ENCODE data around the gene ENO2. TPM values are rescaled to one million over a fixed set of nuclear protein-coding genes. Genes with fewer than 3 reads are reported as not detected.
A peak's percentile ranks its signal among the peaks of the same experiment; 100 is the strongest.

The ENO2 gene
- total RNA-seq, 2 experiments from 2014 or later, result 106 to 171 TPM

DNA sequence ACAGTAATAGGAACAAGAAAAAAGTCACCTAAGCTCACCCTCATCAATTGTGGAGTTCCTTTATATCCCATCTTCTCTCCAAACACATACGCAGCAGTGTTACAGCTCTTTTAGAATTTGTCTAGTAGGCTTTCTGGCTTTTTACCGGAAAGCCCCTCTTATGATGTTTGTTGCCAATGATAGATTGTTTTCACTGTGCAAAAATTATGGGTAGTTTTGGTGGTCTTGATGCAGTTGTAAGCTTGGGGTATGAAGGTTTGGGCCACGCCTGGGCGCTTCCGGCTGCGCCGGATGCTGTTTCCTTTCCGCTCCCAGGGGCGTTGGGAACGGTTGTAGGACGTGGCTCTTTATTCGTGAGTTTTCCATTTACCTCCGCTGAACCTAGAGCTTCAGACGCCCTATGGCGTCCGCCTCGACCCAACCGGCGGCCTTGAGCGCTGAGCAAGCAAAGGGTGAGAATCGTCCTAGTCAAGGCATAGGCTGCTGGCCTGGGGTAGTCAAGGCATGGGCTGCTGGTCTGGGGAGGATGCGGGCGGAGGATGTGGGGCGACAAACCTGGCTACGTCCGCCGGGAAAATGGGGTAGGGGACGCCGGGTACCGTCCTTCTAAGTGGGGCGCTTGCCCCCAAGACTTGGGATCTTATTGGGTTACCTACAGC lies 29.5 kb downstream of the ENO2 start, which contains the start of the genes C12orf57 and RNU7-1:
TSS of gene C12orf57 (plus strand) at position 301 of the 659 bp plus-strand sequence. CDS start at position 401, 100 bp downstream.
TSS of gene RNU7-1 (plus strand) at position 95 of the 659 bp plus-strand sequence.
- H3K27ac Mint-ChIP-seq, result peak within 1 kb of the TSS; percentile 98
- H3K4me1 Mint-ChIP-seq, result peaks cover 56% of the 10 kb centered on the region
- peaks cover 4% of the 10 kb centered on the region for H3K36me3 Mint-ChIP-seq
- peaks cover 4% of the 10 kb centered on the region for H3K27me3 Mint-ChIP-seq
- CTCF ChIA-PET, result interaction anchor here (0.6 to 17.6 kb wide), 20 partner anchors 9 to 1713 kb away, joined by 3 to 709 read pairs (median 7); partner anchors contain the start of genes C1RL, EMG1, LPCAT3 and PHB2
- ATAC-seq, result peak; percentile 71
- peak within 1 kb of the TSS; percentile 86 for H3K4me3 Mint-ChIP-seq
- DNase-seq, result peak; percentile 93
- no peaks in the 10 kb centered on the region for H3K9me3 Mint-ChIP-seq (ENCODE audit: low read depth)

- H3K4me3 Mint-ChIP-seq, result peak overlapping the region; percentile 86
- H3K4me1 Mint-ChIP-seq, result peaks cover 61% of the 10 kb centered on the region
- H3K27ac Mint-ChIP-seq, result peak overlapping the region; percentile 98
- H3K27me3 Mint-ChIP-seq, result peaks cover 4% of the 10 kb centered on the region
- DNase-seq, result peak; percentile 95
- peak; percentile 50 for ATAC-seq
- H3K36me3 Mint-ChIP-seq, result peaks cover 4% of the 10 kb centered on the region
- no peaks in the 10 kb centered on the region for H3K9me3 Mint-ChIP-seq (ENCODE audit: low read depth)
- CTCF ChIA-PET, result interaction anchor here (0.7 to 17.6 kb wide), 26 partner anchors 8 to 172 kb away, joined by 3 to 709 read pairs (median 6); partner anchors contain the start of genes C1RL, EMG1, ENO2 and LPCAT3
Observed at GRCh38 chr12:6944381-6945186, 30.2 kb downstream of the ENO2 start.

DNA sequence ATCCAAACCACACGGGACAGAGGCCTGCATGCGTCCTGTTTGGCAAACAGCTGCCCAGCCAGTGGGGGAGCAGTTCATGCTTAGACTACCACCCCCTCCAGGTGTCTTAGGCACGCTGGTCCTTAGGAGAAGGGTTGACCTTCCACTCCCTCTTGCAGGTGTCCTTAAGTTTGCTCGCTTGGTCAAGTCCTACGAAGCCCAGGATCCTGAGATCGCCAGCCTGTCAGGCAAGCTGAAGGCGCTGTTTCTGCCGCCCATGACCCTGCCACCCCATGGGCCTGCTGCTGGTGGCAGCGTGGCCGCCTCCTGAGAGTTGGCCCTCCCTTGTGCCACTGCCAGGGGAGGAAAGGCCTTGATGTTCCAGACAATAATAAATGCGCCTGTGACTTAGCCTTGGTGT lies 31.2 kb downstream of the ENO2 start:
- H3K36me3 Mint-ChIP-seq, result peaks cover 4% of the 10 kb centered on the region
- no peaks in the 10 kb centered on the region for H3K9me3 Mint-ChIP-seq (ENCODE audit: low read depth)
- ATAC-seq (no peak), DNase-seq (no peak)
- CTCF ChIA-PET, result interaction anchor here (0.6 to 17.6 kb wide), 17 partner anchors 8 to 167 kb away, joined by 3 to 709 read pairs (median 6); partner anchors contain the start of genes C1RL, EMG1, ENO2 and PHB2
- H3K4me1 Mint-ChIP-seq, result peaks cover 71% of the 10 kb centered on the region
- peaks cover 4% of the 10 kb centered on the region for H3K27me3 Mint-ChIP-seq
- H3K4me3 Mint-ChIP-seq, result peak overlapping the region; percentile 86
- peak overlapping the region; percentile 98 for H3K27ac Mint-ChIP-seq

DNA sequence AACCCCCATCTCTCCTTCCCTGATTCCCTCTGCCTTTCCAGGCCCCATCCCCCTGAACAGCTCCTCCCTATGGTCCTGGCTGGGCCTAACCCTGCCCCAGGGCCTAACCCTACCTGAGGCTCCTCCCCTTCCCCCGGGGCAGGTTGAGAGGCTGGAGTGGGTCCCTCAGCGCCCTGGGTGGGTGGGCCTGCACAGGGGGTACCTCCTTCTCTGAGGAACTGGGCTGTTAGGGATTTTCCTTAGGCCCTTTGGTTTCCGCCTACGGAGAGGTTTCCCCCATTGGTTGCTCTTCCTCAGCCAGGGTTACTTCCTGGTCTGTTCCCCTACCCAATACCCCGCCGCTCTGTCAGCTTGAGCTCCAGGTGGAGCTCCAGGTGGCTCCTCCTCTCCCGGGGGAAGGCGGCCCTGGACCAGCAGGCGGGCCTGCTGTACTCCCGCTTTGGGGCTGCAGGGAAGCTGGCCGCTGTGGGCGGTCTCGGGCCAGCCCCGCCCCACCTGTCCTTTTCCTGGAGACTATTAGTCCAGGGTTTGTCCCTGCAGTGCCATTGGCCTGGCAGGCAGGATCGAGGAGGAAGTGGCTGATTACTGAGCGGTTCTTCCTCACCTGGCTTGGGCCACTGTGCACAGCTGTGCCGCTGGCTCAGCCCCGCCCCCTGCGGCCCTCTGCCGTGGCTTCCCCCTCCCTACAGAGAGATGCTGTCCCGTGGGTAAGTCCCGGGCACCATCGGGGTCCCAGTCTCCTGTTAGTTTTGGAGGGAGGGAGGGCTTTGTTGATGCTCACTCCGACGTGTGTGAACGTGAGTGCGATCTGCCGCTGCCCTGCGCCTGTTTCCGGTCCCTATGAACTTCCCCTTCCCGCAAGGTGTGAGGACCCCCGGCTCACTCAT lies 31.9 kb downstream of the ENO2 start:
- peak; percentile 9 for ATAC-seq
- peak; percentile 78 for DNase-seq
- peaks cover 75% of the 10 kb centered on the region for H3K4me1 Mint-ChIP-seq
- H3K36me3 Mint-ChIP-seq, result peaks cover 4% of the 10 kb centered on the region
- H3K27me3 Mint-ChIP-seq, result peaks cover 4% of the 10 kb centered on the region
- peak overlapping the region; percentile 98 for H3K27ac Mint-ChIP-seq
- H3K9me3 Mint-ChIP-seq (ENCODE audit: low read depth), result no peaks in the 10 kb centered on the region
- H3K4me3 Mint-ChIP-seq, result peak overlapping the region; percentile 86
- CTCF ChIA-PET, result interaction anchor here (0.6 to 17.6 kb wide), 11 partner anchors 8 to 166 kb away, joined by 3 to 709 read pairs (median 25); partner anchors contain the start of genes C1RL, EMG1, PHB2 and SPSB2

- Mint-ChIP-seq H3K36me3 (peaks cover 8% of the 10 kb centered on the region), H3K27me3 (peaks cover 4% of the 10 kb centered on the region), H3K4me1 (peaks cover 75% of the 10 kb centered on the region), H3K9me3 (ENCODE audit: low read depth) (no peaks in the 10 kb centered on the region), H3K4me3 (peak overlapping the region; percentile 86), H3K27ac (peak overlapping the region; percentile 98)
- DNase-seq (no peak), ATAC-seq (no peak)
- CTCF ChIA-PET, result interaction anchor here (1.1 to 17.6 kb wide), 9 partner anchors 13 to 162 kb away, joined by 3 to 709 read pairs (median 36); partner anchors contain the start of genes C1RL, EMG1, PHB2 and SPSB2
Observed at GRCh38 chr12:6946920-6947374, 32.6 kb downstream of the ENO2 start.

DNA sequence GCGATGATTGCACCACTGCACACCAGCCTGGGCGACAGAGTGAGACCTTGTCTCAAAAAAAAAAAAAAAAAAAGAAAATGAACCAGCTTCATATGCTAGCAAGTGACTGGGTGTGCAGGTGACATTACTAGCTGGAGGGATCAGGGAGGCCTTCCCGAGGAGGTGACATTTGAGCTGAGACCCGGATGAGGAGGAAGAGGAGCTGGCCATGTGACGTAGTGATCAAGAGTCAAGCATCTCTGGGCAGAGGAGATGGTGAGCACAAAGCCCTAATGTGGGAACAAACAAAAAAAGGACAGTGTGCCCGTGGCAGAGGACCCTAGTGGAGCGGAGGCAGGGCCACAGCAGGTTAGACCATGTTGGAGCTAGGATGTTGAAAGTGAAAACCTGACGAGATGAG lies 33.2 kb downstream of the ENO2 start:
- peaks cover 14% of the 10 kb centered on the region for H3K36me3 Mint-ChIP-seq
- CTCF ChIA-PET, result interaction anchor here (0.8 to 17.6 kb wide), 7 partner anchors 13 to 165 kb away, joined by 3 to 709 read pairs (median 50); partner anchors contain the start of genes C1RL, EMG1, PHB2 and SPSB2
- DNase-seq (no peak), ATAC-seq (no peak)
- peaks cover 71% of the 10 kb centered on the region for H3K4me1 Mint-ChIP-seq
- H3K9me3 Mint-ChIP-seq (ENCODE audit: low read depth), result no peaks in the 10 kb centered on the region
- peak overlapping the region; percentile 43 for H3K27ac Mint-ChIP-seq
- H3K4me3 Mint-ChIP-seq, result no peak overlapping the region
- H3K27me3 Mint-ChIP-seq, result peaks cover 4% of the 10 kb centered on the region

DNA sequence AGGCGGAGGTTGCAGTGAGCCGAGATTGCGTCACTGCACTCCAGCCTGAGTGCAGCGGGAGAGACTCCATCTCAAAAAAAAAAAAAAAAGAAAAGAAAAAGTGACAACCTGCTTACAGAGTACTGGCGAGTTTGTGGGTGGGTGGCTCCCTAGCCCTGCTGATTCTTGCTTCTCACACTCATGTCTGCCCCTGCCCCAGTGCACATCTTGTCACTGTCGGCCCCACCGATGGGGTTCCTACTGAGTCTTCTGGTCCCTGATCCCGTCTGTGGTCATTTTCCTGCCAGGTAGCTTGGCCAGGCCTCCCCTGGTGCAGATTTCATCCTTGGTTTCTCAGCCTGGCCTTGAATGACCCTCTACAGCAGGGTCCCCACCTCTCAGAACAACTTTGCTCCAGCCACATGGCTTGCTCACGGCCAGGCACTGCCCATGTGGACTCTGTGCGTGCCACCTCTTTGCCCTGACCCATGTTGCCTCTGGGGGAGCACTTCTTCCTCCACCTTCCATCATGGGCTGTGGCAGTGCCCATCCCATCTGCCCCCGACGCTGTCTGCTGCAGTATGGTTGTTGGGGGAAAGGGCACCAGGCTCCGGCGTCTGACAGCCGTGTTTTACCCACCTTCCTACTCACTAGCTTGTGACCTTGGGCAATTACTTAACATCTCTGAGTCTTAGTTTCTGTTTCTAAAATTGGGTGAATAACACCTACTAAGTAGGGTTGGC lies 34.7 kb downstream of the ENO2 start:
- no peak for DNase-seq
- CTCF ChIA-PET, result interaction anchor here (1.8 to 17.6 kb wide), 8 partner anchors 11 to 163 kb away, joined by 5 to 709 read pairs (median 20); partner anchors contain the start of genes C1RL, EMG1, LPCAT3 and PHB2
- no peaks in the 10 kb centered on the region for H3K27me3 Mint-ChIP-seq
- H3K4me3 Mint-ChIP-seq, result peak overlapping the region; percentile 48
- H3K36me3 Mint-ChIP-seq, result peaks cover 20% of the 10 kb centered on the region
- peak overlapping the region; percentile 96 for H3K27ac Mint-ChIP-seq
- H3K9me3 Mint-ChIP-seq (ENCODE audit: low read depth), result no peaks in the 10 kb centered on the region
- ATAC-seq, result no peak
- peaks cover 70% of the 10 kb centered on the region for H3K4me1 Mint-ChIP-seq

GRCh38 chr12:6950401-6950801 lies 36.0 kb downstream of the ENO2 start:
- ATAC-seq (no peak), DNase-seq (peak; percentile 74)
- peaks cover 76% of the 10 kb centered on the region for H3K4me1 Mint-ChIP-seq
- H3K27ac Mint-ChIP-seq, result peak overlapping the region; percentile 96
- CTCF ChIA-PET, result interaction anchor here (1.5 to 17.6 kb wide), 11 partner anchors 10 to 162 kb away, joined by 3 to 709 read pairs (median 13); partner anchors contain the start of genes C1RL, EMG1, LPCAT3 and PHB2
- H3K27me3 Mint-ChIP-seq, result no peaks in the 10 kb centered on the region
- no peaks in the 10 kb centered on the region for H3K9me3 Mint-ChIP-seq (ENCODE audit: low read depth)
- H3K4me3 Mint-ChIP-seq, result peak overlapping the region; percentile 93
- peaks cover 30% of the 10 kb centered on the region for H3K36me3 Mint-ChIP-seq

DNA sequence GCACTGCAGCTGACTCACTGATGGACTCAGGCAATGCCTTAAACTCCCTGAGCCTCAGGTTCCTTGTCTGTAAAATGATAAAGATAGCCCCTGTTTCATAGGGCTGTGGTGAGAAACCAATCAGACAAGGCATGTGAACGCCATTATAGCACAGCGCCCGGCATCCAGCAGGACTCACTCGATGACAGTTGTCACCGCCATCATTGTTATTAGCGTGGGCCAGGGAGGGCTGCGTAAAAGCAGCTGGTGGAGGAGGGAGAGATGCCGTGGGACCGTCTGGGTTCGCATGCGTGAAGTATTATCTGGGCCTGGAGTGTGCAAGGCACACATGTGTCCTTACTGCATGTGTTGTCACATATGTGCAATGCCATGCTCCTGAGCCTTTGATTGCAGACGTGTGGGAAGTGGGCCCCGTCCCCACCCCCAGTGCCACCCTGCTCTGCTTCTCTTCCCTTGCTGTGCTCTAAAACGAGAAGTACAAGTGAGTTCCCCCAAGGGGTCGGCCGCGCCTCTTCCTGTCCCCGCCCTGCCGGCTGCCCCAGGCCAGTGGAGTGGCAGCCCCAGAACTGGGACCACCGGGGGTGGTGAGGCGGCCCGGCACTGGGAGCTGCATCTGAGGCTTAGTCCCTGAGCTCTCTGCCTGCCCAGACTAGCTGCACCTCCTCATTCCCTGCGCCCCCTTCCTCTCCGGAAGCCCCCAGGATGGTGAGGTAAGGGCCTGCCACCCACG lies 36.6 kb downstream of the ENO2 start, which contains the start of gene PTPN6:
TSS of gene PTPN6 (plus strand) at position 546 of the 730 bp plus-strand sequence. CDS start at position 703, 157 bp downstream.
- Mint-ChIP-seq H3K9me3 (ENCODE audit: low read depth) (no peaks in the 10 kb centered on the region), H3K4me1 (peaks cover 76% of the 10 kb centered on the region), H3K36me3 (peaks cover 36% of the 10 kb centered on the region), H3K4me3 (peak within 1 kb of the TSS; percentile 93), H3K27ac (peak within 1 kb of the TSS; percentile 96), H3K27me3 (no peaks in the 10 kb centered on the region)
- DNase-seq (peak; percentile 85), ATAC-seq (peak; percentile 32)
- CTCF ChIA-PET, result interaction anchor here (0.8 to 17.6 kb wide), 12 partner anchors 9 to 161 kb away, joined by 3 to 709 read pairs (median 10); partner anchors contain the start of genes C1RL, EMG1, LPCAT3 and PHB2

DNA sequence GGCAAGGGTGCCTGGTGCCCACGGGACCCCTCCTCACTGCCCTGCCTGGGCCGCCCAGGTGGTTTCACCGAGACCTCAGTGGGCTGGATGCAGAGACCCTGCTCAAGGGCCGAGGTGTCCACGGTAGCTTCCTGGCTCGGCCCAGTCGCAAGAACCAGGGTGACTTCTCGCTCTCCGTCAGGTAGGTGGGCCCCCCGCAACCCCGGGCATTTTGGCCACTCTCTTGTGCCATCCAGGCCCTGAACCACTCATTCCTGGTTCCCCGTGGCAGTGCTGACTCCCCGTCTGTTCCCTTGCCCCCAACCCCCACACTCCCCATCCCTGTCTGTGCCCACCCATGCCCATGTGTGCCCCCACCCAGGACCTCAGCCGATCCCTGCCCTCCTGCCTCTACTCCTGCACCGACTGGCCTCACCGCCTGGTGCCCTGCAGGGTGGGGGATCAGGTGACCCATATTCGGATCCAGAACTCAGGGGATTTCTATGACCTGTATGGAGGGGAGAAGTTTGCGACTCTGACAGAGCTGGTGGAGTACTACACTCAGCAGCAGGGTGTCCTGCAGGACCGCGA lies 37.3 kb downstream of the ENO2 start:
- Mint-ChIP-seq H3K4me1 (peaks cover 77% of the 10 kb centered on the region), H3K36me3 (peaks cover 43% of the 10 kb centered on the region)
- peak; percentile 3 for ATAC-seq

More for the DNA sequence above, 37.3 kb downstream of the ENO2 start:
- peak overlapping the region; percentile 93 for H3K4me3 Mint-ChIP-seq
- H3K9me3 Mint-ChIP-seq (ENCODE audit: low read depth), result no peaks in the 10 kb centered on the region
- CTCF ChIA-PET, result interaction anchor here (0.6 to 17.6 kb wide), 13 partner anchors 8 to 161 kb away, joined by 3 to 709 read pairs (median 7); partner anchors contain the start of genes C12orf57, C1RL, EMG1 and PHB2
- H3K27me3 Mint-ChIP-seq, result no peaks in the 10 kb centered on the region
- H3K27ac Mint-ChIP-seq, result peak overlapping the region; percentile 96
- DNase-seq, result no peak

Data from activated CD8-positive, alpha-beta memory T cell treated with anti-CD3 and anti-CD28 coated beads, Interleukin-2, amount 10 ng/mL, durations not matched to agents 7 days and 5 days (primary cell).